NCI-H2081 treated with DMSO at 0.1 percent for 48 hours (cell line): ENCODE results near the gene LRTM2.

Experiments used
- DNase-seq: peaks from one replicate; lab custom pipeline; 2025; lab: John Stamatoyannopoulos, UW

Gene LRTM2

GRCh38 chr12:1842183-1842904 is 22.0 kb downstream of the LRTM2 start:
- DNase-seq, result no peak

- DNase-seq, result no peak
These were observed 22.7 kb downstream of the LRTM2 start for GRCh38 chr12:1842905-1843640.

GRCh38 chr12:1843641-1844005 is 23.3 kb downstream of the LRTM2 start:
- DNase-seq, result no peak

GRCh38 chr12:1844223-1844622 is 23.9 kb downstream of the LRTM2 start:
- DNase-seq, result no peak

- DNase-seq, result no peak
These were observed 24.5 kb downstream of the LRTM2 start for GRCh38 chr12:1844661-1845409.

- DNase-seq, result no peak
These were observed 25.1 kb downstream of the LRTM2 start for GRCh38 chr12:1845427-1845826.

- DNase-seq, result no peak
These were observed 25.5 kb downstream of the LRTM2 start for GRCh38 chr12:1845886-1846285.

GRCh38 chr12:1846421-1847405 is 26.3 kb downstream of the LRTM2 start:
- no peak for DNase-seq

- DNase-seq, result no peak
These were observed 27.0 kb downstream of the LRTM2 start for GRCh38 chr12:1847411-1847810.

- DNase-seq, result no peak
These were observed 27.8 kb downstream of the LRTM2 start for GRCh38 chr12:1848146-1848545.

GRCh38 chr12:1848745-1849144 is 28.4 kb downstream of the LRTM2 start:
- DNase-seq, result no peak

- DNase-seq, result no peak
These were observed 30.9 kb downstream of the LRTM2 start for GRCh38 chr12:1851151-1851701.

GRCh38 chr12:1852076-1852475 is 31.7 kb downstream of the LRTM2 start:
- DNase-seq, result no peak

- DNase-seq, result no peak
These were observed 33.4 kb downstream of the LRTM2 start for GRCh38 chr12:1853716-1854115.

- DNase-seq, result no peak
These were observed 34.9 kb downstream of the LRTM2 start for GRCh38 chr12:1855241-1855640.

- DNase-seq, result no peak
These were observed 36.7 kb downstream of the LRTM2 start for GRCh38 chr12:1857086-1857485.

GRCh38 chr12:1857821-1858220 is 37.5 kb downstream of the LRTM2 start:
- DNase-seq, result no peak

- DNase-seq, result no peak
These were observed 38.1 kb downstream of the LRTM2 start for GRCh38 chr12:1858456-1858855.

- no peak for DNase-seq
These were observed 39.3 kb downstream of the LRTM2 start for GRCh38 chr12:1859643-1860042.

GRCh38 chr12:1862973-1863372 is 42.6 kb downstream of the LRTM2 start:
- no peak for DNase-seq

GRCh38 chr12:1863823-1864222 is 43.5 kb downstream of the LRTM2 start:
- no peak for DNase-seq
